Choroid plexus epithelial cell (primary cell): Measurements from ENCODE around the gene PCK1.

ENCODE experiments used
- DNase-seq: peaks from one replicate; pipeline ENCODE4 v3.0.0-alpha.2; 2010; ENCODE audit warnings: low read depth
- H3K4me3 ChIP-seq: 2 replicates; pipeline ENCODE4 v1.5.1; 2011; ENCODE audit warnings: low read depth, mild to moderate bottlenecking, control low read depth, low read length, moderate library complexity
- CTCF ChIP-seq: conservative IDR thresholded peaks from 2 replicates; pipeline ENCODE4 v1.5.1; 2011; ENCODE audit warnings: low read depth, mild to moderate bottlenecking, control low read depth, inconsistent platforms, low read length, moderate library complexity

PCK1 gene

GRCh38 chr20:57601737-57602136 is 40.8 kb downstream of the PCK1 start:
- no peak for TF ChIP-seq CTCF
- no peak overlapping the region for H3K4me3 ChIP-seq
- DNase-seq, result no peak

GRCh38 chr20:57603120-57603519 is 42.2 kb downstream of the PCK1 start:
- no peak for DNase-seq
- no peak for TF ChIP-seq CTCF
- H3K4me3 ChIP-seq, result no peak overlapping the region

GRCh38 chr20:57605045-57605444 is 44.1 kb downstream of the PCK1 start:
- TF ChIP-seq CTCF, result no peak
- DNase-seq, result no peak

GRCh38 chr20:57605878-57606277 is 45.0 kb downstream of the PCK1 start:
- TF ChIP-seq CTCF, result no peak
- no peak for DNase-seq

More at GRCh38 chr20:57605045-57605444, 44.1 kb downstream of the PCK1 start:
- no peak overlapping the region for H3K4me3 ChIP-seq

GRCh38 chr20:57608516-57608915 is 47.6 kb downstream of the PCK1 start:
- no peak for TF ChIP-seq CTCF
- DNase-seq, result no peak
- H3K4me3 ChIP-seq, result no peak overlapping the region

More at GRCh38 chr20:57605878-57606277, 45.0 kb downstream of the PCK1 start:
- H3K4me3 ChIP-seq, result no peak overlapping the region

- no peak for DNase-seq
- H3K4me3 ChIP-seq, result no peak overlapping the region
- no peak for TF ChIP-seq CTCF
Observed at GRCh38 chr20:57609086-57609841, 48.4 kb downstream of the PCK1 start.

GRCh38 chr20:57609842-57610167 is 48.9 kb downstream of the PCK1 start:
- DNase-seq, result no peak
- peak; percentile 6 for TF ChIP-seq CTCF
- no peak overlapping the region for H3K4me3 ChIP-seq
